GM10248 (cell line): ENCODE results near the gene WWP2.
"Not testable (repeated sequence)": the region's sequence is repeated elsewhere in the genome, so short reads cannot be mapped to it uniquely, and the experiment has no call there.

Experiments used
- CTCF ChIA-PET: fragments of 300-600 bp; sonication (Branson Sonifier 250); formaldehyde crosslinking; extraction: SDS; loops from one replicate; lab custom pipeline; 2021; ENCODE audit warnings: antibody characterized with exemption; lab: Yijun Ruan, JAX
- POLR2A ChIA-PET: fragments of 350-650 bp; sonication (Branson Sonifier 250); formaldehyde crosslinking; extraction: SDS; loops from one replicate; lab custom pipeline; 2020; ENCODE audit warnings: antibody characterized with exemption; lab: Yijun Ruan, JAX
- DNase-seq: peaks from one replicate; pipeline ENCODE4 v3.0.0; 2012; ENCODE audit errors: extremely low spot score
- CTCF ChIP-seq: IDR thresholded peaks from 2 replicates; pipeline ENCODE4 v1.5.1; 2012; ENCODE audit warnings: mild to moderate bottlenecking, low read depth; ENCODE audit errors: extremely low read depth, missing control alignments, control extremely low read depth

Gene WWP2

DNA sequence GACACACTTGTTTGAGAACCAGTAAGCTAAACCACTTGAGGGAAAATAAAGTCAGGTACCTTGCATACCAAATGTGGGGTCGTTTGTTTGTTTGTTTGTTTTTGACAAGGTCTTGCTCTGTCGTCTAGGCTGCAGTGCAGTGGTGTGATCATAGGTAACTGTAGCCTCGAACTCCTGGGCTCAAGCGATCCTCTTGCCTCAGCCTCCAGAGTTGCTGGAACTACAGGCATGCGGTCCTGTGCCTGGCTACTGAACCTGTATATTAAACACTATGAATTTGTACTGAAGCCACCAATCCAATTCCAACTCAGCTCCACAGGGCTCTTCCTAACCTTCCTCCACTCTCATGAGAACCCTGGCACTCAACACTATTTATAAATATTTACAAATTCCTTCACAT, 51.9 kb downstream of the WWP2 start:
- CTCF ChIA-PET = interaction anchor here (1.1 to 3.0 kb wide), 4 partner anchors 7 to 116 kb away, joined by 3 to 10 read pairs (median 5); no protein-coding TSS in a partner anchor
- TF ChIP-seq CTCF = no peak
- POLR2A ChIA-PET = interaction anchor here (0.7 kb wide), 1 partner anchor 2000 kb away, joined by 4 read pairs; no protein-coding TSS in a partner anchor
- no peak for DNase-seq

DNA sequence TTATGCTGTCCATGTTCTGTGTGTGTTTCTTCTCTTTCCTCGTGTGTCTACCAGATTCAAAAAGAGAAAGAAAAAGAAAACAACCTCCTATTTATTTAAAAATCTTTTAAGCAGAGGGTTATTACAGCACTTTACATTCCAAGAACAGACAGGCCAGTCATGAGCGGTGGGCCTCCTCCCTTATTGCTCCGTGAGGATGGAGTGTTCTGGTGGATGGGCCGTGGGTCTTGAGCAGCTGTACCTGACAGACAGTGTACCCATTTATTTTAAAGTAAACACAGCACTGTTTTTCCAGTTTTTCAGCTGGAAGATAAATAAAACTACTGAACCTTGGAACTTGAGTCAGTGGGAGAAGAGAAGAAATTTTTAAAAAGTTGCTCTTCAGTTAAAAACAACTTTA, 52.4 kb downstream of the WWP2 start:
- TF ChIP-seq CTCF = no peak
- ChIA-PET CTCF (interaction anchor here (1.1 to 3.0 kb wide), 4 partner anchors 8 to 116 kb away, joined by 3 to 10 read pairs (median 6); no protein-coding TSS in a partner anchor), POLR2A (interaction anchor here (0.7 kb wide), 1 partner anchor 1999 kb away, joined by 4 read pairs; no protein-coding TSS in a partner anchor)
- DNase-seq = no peak

- POLR2A ChIA-PET, DNase-seq: not testable (repeated sequence)
- CTCF ChIA-PET = interaction anchor here (1.3 to 2.3 kb wide), 3 partner anchors 9 to 26 kb away, joined by 3 to 7 read pairs (median 4); no protein-coding TSS in a partner anchor
Measured at GRCh38 chr16:69815216-69815883, 53.2 kb downstream of the WWP2 start.

DNA sequence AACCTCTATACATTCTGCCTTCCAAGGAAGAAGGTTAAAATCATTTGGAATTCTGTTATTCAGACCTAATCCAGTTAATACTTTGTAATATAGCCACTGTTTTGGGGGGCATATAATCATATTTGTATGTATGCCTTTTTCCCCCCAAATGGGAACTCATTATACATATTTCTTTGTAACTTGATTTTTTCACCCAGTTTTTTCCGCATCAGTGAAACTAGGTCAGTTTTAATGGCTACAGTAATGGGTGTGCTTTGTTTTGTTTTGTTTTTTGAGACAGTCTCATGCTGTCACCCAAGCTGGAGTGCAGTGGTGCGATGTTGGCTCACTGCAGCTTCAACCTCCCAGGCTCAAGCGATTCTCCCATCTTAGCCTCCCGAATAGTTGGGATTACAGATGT, 54.9 kb downstream of the WWP2 start:
- TF ChIP-seq CTCF = no peak
- no peak for DNase-seq
- POLR2A ChIA-PET = no interaction called here
- CTCF ChIA-PET = no interaction called here

GRCh38 chr16:69818891-69819545, 56.9 kb downstream of the WWP2 start:
- TF ChIP-seq CTCF = no peak
- CTCF ChIA-PET = no interaction called here
- POLR2A ChIA-PET = no interaction called here
- no peak for DNase-seq

DNA sequence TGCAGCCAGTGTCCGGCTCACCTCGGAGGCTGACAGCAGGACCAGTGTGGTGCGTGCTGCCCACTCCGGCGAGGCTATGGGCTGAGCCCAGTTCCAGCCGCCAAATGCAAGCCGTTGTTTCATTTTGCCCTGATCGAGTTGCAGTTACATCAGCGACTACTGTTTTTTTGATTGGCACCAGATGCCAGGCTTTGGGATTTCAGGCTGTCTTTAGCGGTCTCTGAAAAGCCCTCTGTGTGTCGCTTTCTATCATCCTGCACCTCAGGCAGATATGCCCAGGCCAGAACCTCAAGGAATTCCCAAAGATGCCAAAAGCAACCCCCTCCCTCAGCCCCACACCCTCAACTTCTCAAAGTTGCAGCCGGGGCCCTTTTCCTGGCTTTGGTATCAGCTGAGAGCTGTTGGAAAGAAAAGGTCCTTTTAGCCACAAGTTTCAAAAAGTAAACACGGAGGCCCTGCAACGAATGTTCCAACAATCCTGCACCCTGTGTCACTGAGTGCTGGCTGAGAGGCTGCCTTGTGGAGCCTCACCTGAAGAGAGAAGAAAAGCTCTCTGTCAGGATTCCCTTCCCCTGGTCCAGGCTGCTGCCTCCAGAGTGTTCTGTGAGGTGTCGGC, 58.9 kb downstream of the WWP2 start:
- DNase-seq = no peak
- ChIA-PET CTCF (no interaction called here), POLR2A (no interaction called here)
- TF ChIP-seq CTCF = no peak
